OCI-LY3 (cell line): ENCODE results near the gene CERS2.
A peak's percentile ranks its signal among the peaks of the same experiment; 100 is the strongest.

Experiments used
- H2AFZ ChIP-seq: fragments of 200-600, 300-600 bp; shearing (Covaris generic); 2 replicates; pipeline ENCODE4 v1.6.0; 2014; ENCODE audit warnings: antibody characterized with exemption, low read depth, low read length
- H3K27ac ChIP-seq: fragments of 200-600, 300-600 bp; sonication (generic); 2 replicates; pipeline ENCODE4 v1.5.1; 2014; ENCODE audit warnings: mild to moderate bottlenecking, low read length, moderate library complexity, mixed read lengths
- H3K27me3 ChIP-seq: fragments of 200-600, 300-600 bp; sonication (generic); 2 replicates; pipeline ENCODE4 v1.6.1; 2014; ENCODE audit warnings: low read depth, low read length, mixed read lengths
- H3K36me3 ChIP-seq: fragments of 200-600, 300-600 bp; sonication (generic); replicated peaks from 2 replicates; pipeline ENCODE3; 2014; ENCODE audit warnings: low read depth, low read length, mixed read lengths
- H3K4me1 ChIP-seq: fragments of 300-600, 200-600 bp; sonication (generic); 2 replicates; pipeline ENCODE4 v1.6.1; 2014; ENCODE audit warnings: low read length, mixed read lengths
- H3K4me2 ChIP-seq: fragments of 200-600, 300-600 bp; sonication (generic); 2 replicates; pipeline ENCODE4 v1.6.1; 2014; ENCODE audit warnings: low read length, mixed read lengths
- H3K4me3 ChIP-seq: fragments of 300-600, 200-600 bp; sonication (generic); 2 replicates; pipeline ENCODE4 v1.5.1; 2014; ENCODE audit warnings: antibody characterized with exemption, mild to moderate bottlenecking, low read length, moderate library complexity
- H3K79me2 ChIP-seq: fragments of 300-600, 200-600 bp; shearing (Covaris generic); 2 replicates; pipeline ENCODE4 v1.6.1; 2014; ENCODE audit warnings: mild to moderate bottlenecking, low read length, mixed read lengths
- H3K9ac ChIP-seq: fragments of 300-600, 200-600 bp; shearing (Covaris generic); 2 replicates; pipeline ENCODE4 v1.6.0; 2014; ENCODE audit warnings: mild to moderate bottlenecking, low read length, moderate library complexity
- H3K9me3 ChIP-seq: fragments of 200-600, 300-600 bp; shearing (Covaris generic); 2 replicates; pipeline ENCODE4 v1.6.1; 2014; ENCODE audit warnings: low read length, mixed read lengths; ENCODE audit not compliant: insufficient read depth
- H4K20me1 ChIP-seq: fragments of 200-600, 300-600 bp; sonication (generic); 2 replicates; pipeline ENCODE4 v1.6.1; 2016; ENCODE audit warnings: low read length, mixed read lengths; ENCODE audit not compliant: insufficient read depth
- CTCF ChIP-seq: fragments of 200-600, 300-600 bp; sonication (generic); IDR thresholded peaks from 2 replicates; pipeline ENCODE4 v1.5.1; 2014; ENCODE audit warnings: antibody characterized with exemption, low read length, low read depth
- EZH2phosphoT487 ChIP-seq: fragments of 200-600 bp; shearing (Covaris generic); IDR thresholded peaks from 2 replicates; pipeline ENCODE4 v1.6.1; 2018; ENCODE audit warnings: antibody characterized with exemption, mixed run types, low read depth

CERS2 gene

GRCh38 chr1:150981805-150982712 is 7.4 kb upstream of the CERS2 start, which contains the start of gene ANXA9:
Gene ANXA9 (plus strand): TSS chr1:150982292. CDS start chr1:150983106, 814 bp downstream.
- Histone ChIP-seq H3K79me2 (no peaks in the 10 kb centered on the region), H3K9me3 (no peaks in the 10 kb centered on the region), H3K4me3 (no peak within 1 kb of the TSS), H3K9ac (no peak within 1 kb of the TSS), H3K27me3 (no peaks in the 10 kb centered on the region), H4K20me1 (no peaks in the 10 kb centered on the region), H2AFZ (no peak within 1 kb of the TSS), H3K27ac (no peak within 1 kb of the TSS), H3K36me3 (no peaks in the 10 kb centered on the region), H3K4me2 (no peak within 1 kb of the TSS), H3K4me1 (peaks cover 20% of the 10 kb centered on the region)
- TF ChIP-seq EZH2phosphoT487 (no peak), CTCF (no peak)

- Histone ChIP-seq H3K79me2 (no peaks in the 10 kb centered on the region), H3K4me3 (no peak overlapping the region), H3K27me3 (no peaks in the 10 kb centered on the region), H3K4me2 (no peak overlapping the region), H3K9me3 (no peaks in the 10 kb centered on the region), H3K9ac (no peak overlapping the region), H4K20me1 (no peaks in the 10 kb centered on the region), H2AFZ (no peak overlapping the region), H3K36me3 (no peaks in the 10 kb centered on the region), H3K27ac (no peak overlapping the region), H3K4me1 (peaks cover 27% of the 10 kb centered on the region)
- TF ChIP-seq CTCF, result no peak
- TF ChIP-seq EZH2phosphoT487, result no peak
Measured at GRCh38 chr1:150981177-150981804, 6.7 kb upstream of the CERS2 start.

GRCh38 chr1:150979092-150980056 is 4.7 kb upstream of the CERS2 start:
- Histone ChIP-seq H3K9me3 (no peaks in the 10 kb centered on the region), H3K27me3 (no peaks in the 10 kb centered on the region), H3K4me2 (peak overlapping the region; percentile 88), H3K4me1 (peaks cover 35% of the 10 kb centered on the region), H4K20me1 (no peaks in the 10 kb centered on the region), H3K27ac (peak overlapping the region; percentile 17), H3K79me2 (peaks cover 18% of the 10 kb centered on the region), H2AFZ (peak overlapping the region; percentile 94), H3K4me3 (peak overlapping the region; percentile 71), H3K36me3 (no peaks in the 10 kb centered on the region), H3K9ac (peak overlapping the region; percentile 69)
- TF ChIP-seq CTCF, result peak; percentile 100
- no peak for TF ChIP-seq EZH2phosphoT487
